GM12801 (cell line): ENCODE measurements around the gene SLC6A7.

ENCODE experiments used
- TF ChIP-seq, protein P1 (sequence below): IDR thresholded peaks from one replicate; pipeline ENCODE4 v1.5.1; 2011; ENCODE audit warnings: control low read depth; ENCODE audit not compliant: insufficient read length; ENCODE audit errors: extremely low read depth

SLC6A7 gene

DNA sequence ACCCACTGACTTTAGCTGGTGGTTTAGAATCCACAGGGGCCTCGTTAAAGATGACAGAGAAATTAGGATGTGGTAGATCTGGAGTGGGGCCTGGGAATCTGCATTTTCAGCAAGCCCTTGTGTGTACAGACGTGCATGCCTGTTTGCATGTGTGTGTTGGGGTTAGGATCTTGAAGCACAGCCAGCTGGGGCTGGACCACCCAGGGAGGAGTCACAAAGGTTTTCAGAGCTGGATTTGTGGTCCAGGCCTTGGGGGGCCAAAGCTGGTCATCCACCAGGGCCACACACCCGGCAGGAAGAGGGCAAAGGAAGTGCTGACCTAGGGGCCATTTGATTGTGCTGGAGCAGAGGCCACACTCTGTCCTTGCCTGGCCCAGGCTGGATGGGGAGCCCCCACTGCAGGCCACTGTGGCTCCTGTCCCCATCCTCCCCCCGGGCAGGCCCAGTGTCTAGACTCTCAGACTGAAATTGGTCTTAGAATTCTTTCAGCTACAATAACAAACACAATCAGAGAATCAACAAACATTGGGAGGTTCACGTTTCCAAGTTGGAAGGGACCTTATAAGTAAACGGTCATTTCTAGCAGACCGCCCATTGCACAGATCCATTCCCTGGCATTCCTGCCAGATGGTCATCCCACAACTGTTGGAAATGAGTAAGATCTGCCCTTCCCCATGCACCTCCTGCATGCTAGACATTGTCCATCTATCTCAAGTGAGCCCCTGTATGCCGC, 13.0 kb upstream of the SLC6A7 start:
- TF ChIP-seq, protein P1, sequence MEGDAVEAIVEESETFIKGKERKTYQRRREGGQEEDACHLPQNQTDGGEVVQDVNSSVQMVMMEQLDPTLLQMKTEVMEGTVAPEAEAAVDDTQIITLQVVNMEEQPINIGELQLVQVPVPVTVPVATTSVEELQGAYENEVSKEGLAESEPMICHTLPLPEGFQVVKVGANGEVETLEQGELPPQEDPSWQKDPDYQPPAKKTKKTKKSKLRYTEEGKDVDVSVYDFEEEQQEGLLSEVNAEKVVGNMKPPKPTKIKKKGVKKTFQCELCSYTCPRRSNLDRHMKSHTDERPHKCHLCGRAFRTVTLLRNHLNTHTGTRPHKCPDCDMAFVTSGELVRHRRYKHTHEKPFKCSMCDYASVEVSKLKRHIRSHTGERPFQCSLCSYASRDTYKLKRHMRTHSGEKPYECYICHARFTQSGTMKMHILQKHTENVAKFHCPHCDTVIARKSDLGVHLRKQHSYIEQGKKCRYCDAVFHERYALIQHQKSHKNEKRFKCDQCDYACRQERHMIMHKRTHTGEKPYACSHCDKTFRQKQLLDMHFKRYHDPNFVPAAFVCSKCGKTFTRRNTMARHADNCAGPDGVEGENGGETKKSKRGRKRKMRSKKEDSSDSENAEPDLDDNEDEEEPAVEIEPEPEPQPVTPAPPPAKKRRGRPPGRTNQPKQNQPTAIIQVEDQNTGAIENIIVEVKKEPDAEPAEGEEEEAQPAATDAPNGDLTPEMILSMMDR: no peak

DNA sequence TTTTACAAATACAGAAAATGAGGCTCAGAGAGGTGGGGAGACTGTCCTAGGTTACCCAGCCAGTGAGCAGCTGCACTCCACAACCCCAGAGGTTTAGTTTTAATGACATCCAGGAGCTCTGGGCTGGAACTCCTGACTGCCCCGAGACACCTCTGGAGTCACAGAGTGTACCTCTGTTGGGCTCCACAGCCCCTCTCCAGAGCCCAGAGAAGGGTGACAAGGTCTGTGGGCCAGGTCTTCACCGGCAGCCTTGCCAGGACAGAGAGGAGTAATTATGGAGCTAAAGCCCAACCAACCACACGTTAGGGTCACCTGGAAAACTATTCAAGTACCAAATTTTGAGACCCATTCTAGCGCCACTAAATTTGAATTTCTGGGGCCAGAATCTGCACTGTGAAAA, 12.1 kb upstream of the SLC6A7 start:
- TF ChIP-seq, protein P1: no peak

GRCh38 chr5:150178262-150178661, 11.6 kb upstream of the SLC6A7 start:
- TF ChIP-seq, protein P1: no peak

DNA sequence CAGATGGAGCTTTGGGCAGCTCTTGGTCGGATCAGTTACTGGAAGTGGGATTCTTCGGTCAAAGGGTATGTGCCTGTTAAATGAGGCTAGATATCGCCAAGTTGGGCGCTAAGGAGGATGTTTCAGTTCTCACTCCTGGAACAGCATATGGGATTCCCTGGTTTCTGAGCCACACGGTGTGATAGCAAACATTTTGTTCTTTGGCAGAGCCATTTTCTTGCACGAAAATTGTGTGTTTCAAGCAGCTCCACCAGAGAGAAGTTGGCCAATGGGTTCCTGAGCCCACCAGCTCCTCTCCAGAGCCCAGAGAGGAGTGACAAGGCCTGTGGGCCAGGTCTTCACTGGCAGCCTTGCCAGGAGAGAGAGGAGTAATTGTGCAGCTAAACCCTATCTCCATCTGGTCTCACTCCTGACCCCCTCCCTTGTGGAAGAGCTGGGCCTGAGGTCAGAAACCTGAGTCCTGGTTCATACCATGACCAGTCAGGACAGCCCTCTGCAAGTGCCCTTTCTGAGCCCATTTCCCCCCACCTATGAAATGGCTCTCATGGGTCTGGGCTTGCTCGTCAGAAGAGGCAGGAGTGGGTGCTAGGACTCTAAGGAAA, 10.7 kb upstream of the SLC6A7 start:
- TF ChIP-seq, protein P1: no peak

GRCh38 chr5:150180241-150181026, 9.4 kb upstream of the SLC6A7 start:
- TF ChIP-seq, protein P1: no peak

DNA sequence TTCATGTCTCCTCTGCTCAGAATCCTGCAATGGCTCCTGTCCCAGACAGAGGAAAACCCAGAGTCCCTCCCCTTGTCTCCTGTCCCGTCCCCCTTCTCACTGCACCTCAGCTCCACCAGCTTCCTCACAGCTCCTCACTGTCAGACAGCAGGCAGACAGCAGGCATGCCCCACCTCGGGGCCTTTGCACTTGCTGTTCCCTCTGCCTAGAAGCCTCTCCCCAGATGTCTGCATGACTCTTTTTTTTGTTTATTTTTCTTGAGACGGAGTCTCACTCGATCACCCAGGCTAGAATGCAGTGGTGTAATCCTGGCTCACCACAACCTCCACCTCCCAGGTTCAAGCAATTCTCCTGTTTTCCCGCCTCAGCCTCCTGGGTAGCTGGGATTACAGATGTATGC, 8.8 kb upstream of the SLC6A7 start:
- TF ChIP-seq, protein P1: no peak

GRCh38 chr5:150181766-150182545, 7.9 kb upstream of the SLC6A7 start:
- TF ChIP-seq, protein P1: no peak
